Bronchus fibroblast of lung (primary cell): ENCODE results near the gene ITGB2. TPM values are rescaled to one million over a fixed set of nuclear protein-coding genes. Genes with fewer than 3 reads are reported as not detected.

Source experiments
- total RNA-seq: library from RNA; depleted of rRNA; stranded (reverse); fragments of >200 nt; gene quantifications from 2 replicates; pipeline ENCODE4 v1.2.3, GENCODE V29; 2015

The ITGB2 gene
- 0.34 TPM in 1 of 2 replicates, not detected in the other for total RNA-seq

GRCh38 chr21:44920694-44921604, at the start of gene ITGB2:
Gene ITGB2 (minus strand): TSS chr21:44920899. CDS start chr21:44910782, 10,117 bp downstream.

GRCh38 chr21:44939532-44940115, 18.9 kb upstream of the ITGB2 start, which contains the start of gene SLX9:
Gene SLX9 (plus strand): TSS chr21:44940029. CDS start chr21:44940058, 29 bp downstream.

GRCh38 chr21:44873356-44874239, 47.1 kb downstream of the ITGB2 start, which contains the start of gene PTTG1IP:
Gene PTTG1IP (minus strand): TSS chr21:44873690. CDS start chr21:44873616, 74 bp downstream.

Other genes with a start within 250 kb of the ITGB2 start
- not detected in 2 replicates for gene KRTAP12-1, start 238.7 kb downstream of the ITGB2 start, total RNA-seq
- not detected in 2 replicates for gene KRTAP10-12, start 223.7 kb downstream of the ITGB2 start, total RNA-seq
- gene TSPEAR, start 209.3 kb downstream of the ITGB2 start, total RNA-seq, result not detected in 2 replicates
- gene UBE2G2, start 119.1 kb downstream of the ITGB2 start, total RNA-seq, result 32.4 and 34.8 TPM in 2 replicates
- gene SUMO3, start 102.8 kb downstream of the ITGB2 start, total RNA-seq, result 84.1 and 90.5 TPM in 2 replicates
- gene PTTG1IP, start 47.2 kb downstream of the ITGB2 start, total RNA-seq, result 164 and 191 TPM in 2 replicates
- 16.2 and 21.5 TPM in 2 replicates for gene SLX9, start 19.1 kb upstream of the ITGB2 start, total RNA-seq
- gene ADARB1, start 153.7 kb upstream of the ITGB2 start, total RNA-seq, result 6.2 and 8.0 TPM in 2 replicates